Measurements from ENCODE around the gene NXN.

- no peak for TF ChIP-seq CTCF (IDR thresholded peaks at IDR 0.05; ENCODE audit: low read depth, low read length, poor library complexity, severe bottlenecking)
- TF ChIP-seq EZH2phosphoT487 (IDR thresholded peaks at IDR 0.05; ENCODE audit: borderline replicate concordance, low read length), result no peak
Measured at GRCh38 chr17:888998-889441, 90.6 kb downstream of the NXN start.
